Activated naive CD4-positive, alpha-beta T cell treated with anti-CD3 and anti-CD28 coated beads, Interleukin-2, amount 50 U/mL, for 16 hours (primary cell): ENCODE data around the gene DPP10.
"Not testable (repeated sequence)": the region's sequence is repeated elsewhere in the genome, so short reads cannot be mapped to it uniquely, and the experiment has no call there.

ENCODE experiments used
- DNase-seq: peaks from one replicate; pipeline ENCODE4 v3.0.0-alpha.2; 2020

Gene DPP10

GRCh38 chr2:115314119-115314518 is 871.7 kb downstream of the DPP10 start:
- no peak for DNase-seq

DNA sequence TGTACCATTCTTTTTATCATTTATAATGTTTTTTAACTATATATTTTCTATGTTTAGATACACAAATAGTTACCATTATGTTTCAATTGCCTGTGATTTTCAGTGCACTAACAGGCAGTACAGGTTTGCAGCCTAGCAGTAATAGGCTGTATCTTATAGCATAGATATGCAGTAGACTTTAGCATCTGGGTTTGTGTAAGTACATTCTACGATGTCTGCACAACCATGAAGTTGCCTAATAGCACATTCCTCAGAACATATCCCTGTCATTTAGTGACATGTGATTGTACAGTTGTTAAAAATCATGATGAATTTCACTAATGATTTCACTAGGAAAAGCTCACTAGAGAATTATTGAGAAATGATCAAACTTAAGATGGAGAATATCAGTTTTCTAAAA is 884.6 kb downstream of the DPP10 start:
- DNase-seq = no peak

DNA sequence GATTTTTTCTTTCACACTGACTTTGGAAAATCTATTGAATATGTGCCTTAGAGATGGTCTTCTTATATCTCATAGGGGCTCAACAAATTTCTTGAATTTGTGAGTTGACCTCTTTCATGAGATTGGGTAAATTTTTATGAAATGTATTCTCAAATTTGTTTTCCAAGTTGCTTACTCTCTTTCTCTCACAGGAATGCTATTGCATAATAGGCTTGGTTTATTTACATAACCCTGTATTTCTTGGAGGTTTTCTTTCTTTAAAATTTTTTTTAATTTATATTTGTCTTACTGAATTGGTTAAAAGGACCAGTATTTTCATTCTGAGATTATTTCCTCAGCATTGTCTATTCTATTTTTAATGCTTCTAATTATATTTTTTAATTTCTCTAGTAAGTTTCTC is 917.1 kb downstream of the DPP10 start:
- no peak for DNase-seq

- DNase-seq = no peak
Observed at GRCh38 chr2:115364093-115364492, 921.7 kb downstream of the DPP10 start.

DNA sequence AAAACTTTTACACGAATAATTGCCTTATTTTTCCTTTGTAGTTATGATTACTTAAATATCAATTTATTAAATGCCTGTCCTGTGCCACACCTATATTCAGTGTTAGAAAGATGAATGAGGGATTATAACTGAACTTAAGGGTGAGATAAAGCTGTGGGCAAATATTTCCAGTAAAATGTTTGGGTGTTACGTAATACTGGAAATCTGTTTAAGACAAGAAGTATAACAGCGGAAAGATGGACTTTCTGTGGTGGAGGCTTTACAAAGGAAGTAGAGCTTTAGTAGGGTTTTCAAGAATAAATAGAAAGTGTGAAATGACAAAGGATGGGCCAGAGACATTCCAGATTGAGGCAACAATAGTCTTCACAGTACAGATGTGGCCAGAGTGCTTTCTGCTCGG is 927.0 kb downstream of the DPP10 start:
- no peak for DNase-seq

DNA sequence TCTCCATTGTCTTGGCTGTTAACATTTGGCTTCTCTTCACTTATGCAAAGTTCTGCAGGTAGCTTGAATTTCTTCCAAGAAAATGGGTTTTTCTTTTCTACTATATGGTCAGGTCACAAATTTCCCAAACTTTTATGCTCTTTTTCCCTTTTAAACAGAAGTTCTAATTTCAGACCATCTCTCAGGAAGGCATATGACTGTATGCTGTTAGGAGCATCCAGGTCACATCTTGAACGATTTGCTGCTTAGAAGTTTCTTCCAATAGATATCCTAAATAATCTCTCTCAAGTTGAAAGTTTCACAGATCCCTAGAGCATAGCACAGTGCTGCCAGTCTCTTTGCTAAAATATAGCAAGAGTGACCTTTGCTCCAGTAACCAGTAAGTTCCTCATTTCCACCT is 932.5 kb downstream of the DPP10 start:
- DNase-seq = no peak

DNA sequence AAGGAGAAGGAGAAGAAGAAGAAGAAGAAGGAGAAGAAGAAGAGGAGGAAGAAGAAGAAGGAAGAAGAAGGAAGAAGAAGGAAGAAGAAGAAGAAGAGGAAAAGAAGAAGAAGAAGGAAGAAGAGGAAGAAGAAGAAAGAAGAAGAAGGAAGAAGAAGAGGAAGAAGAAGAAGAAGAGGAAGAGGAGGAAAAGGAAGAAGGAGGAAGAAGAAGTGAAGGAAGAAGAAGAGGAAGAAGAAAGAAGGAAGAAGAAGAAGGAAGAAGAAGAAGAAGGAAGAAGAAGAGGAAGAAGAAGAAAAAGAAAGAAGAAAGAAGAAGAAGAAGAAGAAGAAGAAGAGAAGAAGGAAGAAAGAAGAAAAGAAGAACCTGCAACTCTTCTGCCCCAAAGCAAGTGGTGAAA is 942.0 kb downstream of the DPP10 start:
- no peak for DNase-seq

DNA sequence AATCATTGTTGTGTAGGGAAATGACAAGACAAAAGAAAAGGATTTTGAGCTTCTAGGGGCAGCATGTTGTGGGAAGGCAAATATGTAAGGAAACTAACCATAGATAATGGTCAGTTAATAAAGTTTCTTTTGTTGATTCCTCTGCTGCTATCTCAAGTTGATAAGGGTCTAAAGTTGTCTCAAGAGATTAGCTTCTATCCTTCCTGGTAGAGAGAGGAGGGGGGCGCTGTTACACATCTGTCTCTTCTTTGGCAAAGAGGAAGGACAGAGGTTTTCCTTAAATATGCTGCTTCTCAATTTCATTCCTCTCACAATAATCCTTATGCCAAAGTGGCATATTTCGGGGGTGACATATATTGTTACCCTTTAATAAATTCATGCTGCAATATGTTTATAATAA is 944.0 kb downstream of the DPP10 start:
- no peak for DNase-seq

DNA sequence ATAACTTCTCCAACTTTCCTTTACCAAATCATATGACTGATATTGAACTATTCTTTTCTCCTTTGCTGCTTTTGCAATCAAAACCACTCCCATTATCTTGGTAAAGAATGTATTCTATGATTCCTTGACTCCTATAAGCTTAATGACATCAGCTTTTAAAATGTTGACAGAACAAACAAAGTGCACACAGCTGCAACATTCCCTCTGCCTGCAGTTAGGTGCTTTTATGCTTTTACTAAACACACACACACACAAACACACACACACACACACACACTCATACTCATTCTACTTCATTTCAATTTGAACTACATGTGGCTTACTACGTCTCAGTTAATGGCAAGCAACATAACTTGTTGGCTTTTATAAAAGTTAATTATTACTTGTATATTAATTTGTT is 946.6 kb downstream of the DPP10 start:
- no peak for DNase-seq

- no peak for DNase-seq
Observed at GRCh38 chr2:115389898-115390565, 947.6 kb downstream of the DPP10 start.

DNA sequence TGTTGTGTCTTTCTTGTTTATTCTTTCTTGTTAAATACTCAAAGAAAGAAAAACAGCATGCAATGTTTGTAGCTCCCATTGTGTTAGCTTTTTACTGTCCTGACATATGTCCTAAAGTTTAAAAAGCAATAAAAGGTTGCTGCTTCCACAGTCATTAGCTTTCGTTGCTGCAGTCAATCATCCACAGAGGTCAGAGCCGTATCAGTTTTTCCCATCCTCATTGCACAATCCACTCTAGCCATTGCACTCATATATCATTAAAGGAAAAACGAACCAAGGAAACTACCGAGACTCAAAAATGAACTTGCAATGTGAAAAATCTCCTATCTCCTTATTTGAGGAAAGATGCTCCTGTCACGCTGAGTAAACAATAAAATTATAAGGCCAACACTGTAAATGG is 954.1 kb downstream of the DPP10 start:
- DNase-seq = no peak

DNA sequence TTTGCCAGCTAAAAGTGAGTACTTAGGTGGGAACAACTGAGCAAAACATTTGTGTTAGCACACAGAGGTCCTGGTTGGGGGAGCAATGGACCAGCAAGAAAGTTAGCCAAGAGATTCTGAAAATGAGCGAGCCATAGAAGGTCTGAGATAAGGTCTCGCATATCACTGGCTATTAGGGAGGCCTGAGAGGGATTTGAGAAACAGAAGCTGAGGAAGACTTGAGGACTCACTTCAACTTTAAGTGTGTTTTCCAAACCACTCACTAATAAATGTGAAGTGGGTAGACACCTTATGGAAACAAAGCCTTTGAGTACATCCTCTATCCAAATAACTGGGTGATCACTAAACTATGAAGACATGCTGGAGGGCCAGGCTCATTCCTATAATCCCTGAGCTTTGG is 958.5 kb downstream of the DPP10 start:
- DNase-seq = no peak

DNA sequence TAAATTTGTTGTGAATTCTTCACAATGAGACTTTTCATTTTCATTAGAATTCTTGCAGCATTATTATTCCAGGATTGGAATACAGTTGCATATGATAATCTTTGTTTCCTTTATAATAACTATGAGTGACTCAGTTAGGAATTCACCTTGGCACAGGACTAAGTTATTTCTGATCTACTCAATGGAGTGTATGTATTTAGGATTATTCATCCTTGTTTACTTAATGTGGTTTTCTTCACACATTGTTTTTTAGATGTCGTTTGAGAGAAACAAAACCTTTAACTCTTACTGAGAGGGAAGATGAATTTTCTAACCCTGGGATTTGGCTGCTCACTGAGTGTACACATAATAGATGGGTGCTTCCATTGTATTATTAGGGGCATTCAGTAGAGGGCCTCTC is 970.1 kb downstream of the DPP10 start:
- DNase-seq = no peak

DNA sequence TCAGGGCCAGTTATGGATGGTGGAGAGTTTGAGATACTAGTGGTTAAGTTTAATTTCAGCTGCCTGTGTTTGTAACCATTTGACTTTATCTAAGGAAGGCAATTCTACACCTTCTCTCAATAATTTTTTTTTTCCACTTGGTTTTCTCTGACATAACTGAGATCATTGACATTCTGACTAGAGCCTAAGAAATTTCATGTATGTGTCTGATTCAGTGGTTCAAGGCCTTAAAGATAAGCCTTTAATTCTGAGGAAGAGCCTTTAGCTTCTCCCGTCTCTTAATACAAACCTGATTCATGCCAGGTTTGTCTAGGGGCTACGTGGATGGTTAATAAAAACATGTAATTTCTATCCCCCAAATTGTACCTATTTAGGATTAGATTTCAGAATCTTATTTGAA is 971.4 kb downstream of the DPP10 start:
- no peak for DNase-seq

DNA sequence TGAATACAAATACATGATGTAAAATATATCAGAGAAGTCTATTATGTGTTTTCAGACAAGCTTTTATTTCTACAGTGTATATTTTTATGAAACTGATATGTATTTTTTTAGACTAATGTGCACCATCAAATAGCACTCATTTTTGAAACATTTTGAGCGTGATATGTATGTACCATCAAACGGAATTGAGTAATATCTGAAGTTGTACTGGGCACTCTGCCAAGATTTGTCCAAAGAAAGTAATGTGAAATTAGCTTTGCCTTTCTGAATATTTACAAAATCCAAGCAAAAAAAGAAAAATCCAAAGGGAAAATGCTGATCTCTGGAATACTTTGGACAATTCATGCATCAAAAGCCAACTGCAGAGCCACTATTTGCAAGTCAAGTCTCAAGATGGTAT is 972.0 kb downstream of the DPP10 start:
- no peak for DNase-seq

GRCh38 chr2:115422004-115422634 is 979.7 kb downstream of the DPP10 start:
- no peak for DNase-seq

DNA sequence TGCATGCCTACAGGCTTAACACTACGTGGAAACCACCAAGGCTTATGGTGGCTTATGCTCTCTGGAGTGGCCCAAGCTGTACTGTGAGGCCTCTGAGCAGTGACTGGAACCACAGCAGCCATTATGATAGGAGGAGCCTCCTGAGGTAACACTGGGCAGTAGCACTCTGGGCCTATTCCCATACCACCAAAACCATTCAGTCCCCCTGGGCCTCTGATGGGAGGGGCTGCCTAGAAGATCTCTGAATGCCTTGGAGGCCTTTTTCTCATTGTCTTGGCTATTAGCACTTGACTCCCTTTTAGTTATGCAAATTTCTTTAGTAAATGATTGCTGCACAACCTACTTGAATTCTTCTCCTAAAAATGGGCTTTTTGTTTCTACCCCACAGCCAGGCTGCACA is 985.0 kb downstream of the DPP10 start:
- DNase-seq = no peak

DNA sequence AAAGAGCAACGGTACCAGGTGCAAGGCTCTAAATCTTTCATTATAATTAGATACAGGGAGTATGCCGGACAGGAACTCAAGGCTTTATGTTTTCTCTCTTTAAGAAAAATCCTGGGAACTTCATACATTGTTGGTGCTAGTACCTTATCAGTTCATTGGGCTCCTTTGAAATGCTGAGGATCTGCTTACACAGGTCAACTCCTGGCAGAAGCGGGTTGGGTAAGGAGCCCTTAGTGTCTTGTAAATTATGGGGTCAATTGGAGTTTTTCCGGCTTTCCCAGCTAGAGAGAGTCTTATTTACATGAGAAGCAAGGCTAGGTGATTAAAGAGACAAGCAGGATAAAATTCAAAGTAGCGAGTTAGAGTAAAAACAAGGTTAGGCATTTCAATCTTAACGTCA is 998.3 kb downstream of the DPP10 start:
- DNase-seq = not testable (repeated sequence)

DNA sequence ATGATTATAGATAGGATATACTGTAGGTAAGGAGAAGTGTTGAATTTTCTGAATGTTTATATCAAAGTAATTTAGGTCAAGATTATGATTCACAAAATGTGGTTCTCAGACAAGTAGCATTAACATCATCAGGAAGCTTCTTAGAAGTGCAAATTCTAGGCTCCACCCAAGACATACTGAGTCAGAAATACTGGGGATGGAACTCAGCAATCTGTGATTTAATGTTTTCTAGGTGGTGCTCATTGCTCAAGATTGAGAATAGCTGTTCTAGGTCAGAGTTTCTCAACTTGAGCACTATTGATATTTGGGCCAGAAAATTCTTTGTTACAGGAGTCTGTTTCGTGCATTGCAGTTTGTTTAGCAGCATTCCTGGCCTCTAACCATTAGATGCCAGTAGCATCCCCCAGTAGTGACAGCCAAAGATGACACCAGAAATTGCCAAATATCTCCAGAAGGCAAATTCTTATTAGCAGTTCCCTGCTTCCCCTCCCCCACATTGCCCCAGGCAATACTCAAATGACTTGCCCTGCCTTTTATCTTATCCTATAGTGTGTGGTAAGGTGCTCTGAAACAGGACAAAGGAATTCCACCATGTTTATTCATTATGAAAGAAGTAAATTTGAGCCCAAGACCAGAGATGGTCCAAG is 1001.2 kb downstream of the DPP10 start:
- no peak for DNase-seq

GRCh38 chr2:115460008-115460407 is 1017.6 kb downstream of the DPP10 start:
- no peak for DNase-seq

- no peak for DNase-seq
Observed at GRCh38 chr2:115480741-115481140, 1038.3 kb downstream of the DPP10 start.

DNA sequence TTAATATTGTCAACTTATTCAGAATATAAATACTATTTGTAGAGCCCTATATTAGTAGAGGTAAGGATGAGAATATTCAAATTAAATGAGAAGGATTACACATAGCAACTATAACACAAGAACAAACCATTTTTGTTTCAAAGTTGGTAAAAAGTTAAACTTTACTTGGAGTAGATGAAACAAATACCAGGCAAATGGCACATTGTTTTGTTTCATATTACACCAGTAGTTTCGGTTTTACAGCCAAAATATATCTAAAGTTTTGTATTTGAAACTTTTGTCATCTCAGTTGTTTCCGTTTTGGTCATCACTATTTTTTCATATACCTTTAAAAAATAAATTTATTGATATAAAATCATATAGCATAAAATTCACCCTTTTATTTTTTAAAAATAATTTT is 1039.4 kb downstream of the DPP10 start:
- DNase-seq = no peak

DNA sequence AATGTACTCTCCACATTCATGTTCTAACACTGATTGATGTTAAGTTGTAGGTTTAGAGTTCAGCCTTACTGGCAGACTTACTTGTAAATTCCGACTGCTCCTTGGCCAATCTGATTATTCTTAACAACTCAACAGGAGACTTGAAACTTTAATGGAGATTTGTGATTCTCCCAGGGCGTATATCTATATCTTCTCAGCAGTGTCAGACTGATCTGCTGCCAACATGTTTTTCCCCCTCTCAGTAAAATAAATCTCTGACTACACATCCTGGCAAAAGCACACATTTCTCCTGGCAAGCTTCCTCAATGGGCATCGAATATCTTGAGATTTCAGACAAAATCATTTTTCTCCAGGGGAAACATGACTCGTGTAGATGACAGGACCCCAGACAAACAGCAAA is 1041.2 kb downstream of the DPP10 start:
- DNase-seq = no peak

DNA sequence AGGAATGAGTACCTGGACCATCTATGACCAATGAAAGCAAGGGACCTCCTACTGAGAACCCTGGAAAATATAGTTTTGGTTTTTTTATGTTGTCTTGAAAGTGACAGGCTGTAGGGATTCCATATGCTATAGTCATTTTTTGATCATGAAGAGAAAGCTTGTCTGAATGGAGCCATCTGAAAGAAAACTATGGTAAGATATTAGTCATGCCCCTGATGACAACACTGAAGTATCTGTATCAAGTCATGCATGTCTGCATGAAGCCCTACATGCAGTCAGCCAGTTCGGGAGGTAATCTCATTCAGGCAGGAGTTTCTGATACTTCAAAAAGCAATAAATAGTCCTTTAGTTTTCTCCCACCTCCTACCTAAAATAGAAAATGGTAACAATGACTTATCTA is 1042.0 kb downstream of the DPP10 start:
- DNase-seq = no peak

DNA sequence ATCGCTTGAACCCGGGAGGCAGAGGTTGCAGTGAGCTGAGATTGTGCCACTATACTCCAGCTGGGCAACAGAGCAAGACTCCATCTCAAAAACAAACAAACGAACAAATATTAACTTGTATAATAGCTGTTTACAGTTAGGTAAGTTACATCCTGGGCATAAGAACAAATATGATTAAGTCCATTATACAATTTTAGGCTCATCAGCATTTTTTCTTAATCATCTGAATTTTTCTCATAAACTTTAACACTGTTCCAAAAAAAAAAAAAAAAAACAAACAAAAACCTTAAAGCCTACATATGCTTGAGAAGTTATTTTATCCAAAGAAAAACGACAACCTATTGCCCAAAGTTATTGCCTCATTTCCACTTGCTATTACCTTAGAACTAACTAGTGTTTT is 1042.5 kb downstream of the DPP10 start:
- no peak for DNase-seq
